Measurements from ENCODE around the gene C10orf90.

C10orf90 gene

DNA sequence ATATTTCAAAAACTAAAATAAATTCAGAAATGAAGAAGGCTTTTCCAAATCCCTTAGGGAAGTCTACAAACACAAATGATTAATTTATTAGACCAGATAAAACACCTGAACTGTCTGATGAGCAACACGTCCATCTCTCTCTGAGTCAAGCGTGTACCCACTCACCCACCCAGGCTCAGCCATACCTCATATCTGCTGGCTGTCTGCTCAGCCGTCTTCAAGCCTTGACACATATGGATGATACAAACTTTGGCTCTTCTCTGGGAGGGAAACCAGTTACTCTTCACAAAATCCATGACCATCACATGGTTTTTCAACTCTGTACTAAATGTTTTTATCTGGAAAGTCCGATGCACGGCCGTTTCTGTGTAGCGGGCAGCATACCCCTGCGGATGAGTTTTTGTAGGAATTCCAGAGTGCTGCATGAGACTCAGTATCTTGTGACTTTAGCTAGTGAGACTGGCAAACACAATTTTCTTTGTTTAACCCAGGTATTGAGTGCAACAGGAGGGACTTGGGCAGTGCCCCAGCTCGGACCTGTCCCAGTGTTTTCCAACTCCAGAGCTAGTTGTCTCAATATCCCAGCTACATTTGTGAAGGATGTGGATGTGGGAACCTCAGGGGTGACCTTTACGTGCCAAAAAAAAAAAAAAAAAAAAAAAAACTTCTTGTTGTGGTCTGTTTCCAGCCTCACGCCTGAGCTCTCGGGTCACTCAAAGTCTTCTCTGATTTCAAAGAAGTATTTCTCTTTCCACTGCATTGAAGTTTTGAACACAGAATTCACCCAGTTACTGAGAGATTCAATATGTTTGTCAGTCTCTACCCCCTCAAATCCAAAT lies at the start of gene C10orf90:
Gene C10orf90, minus strand, starts transcription at position 638 of the 839 bp plus-strand sequence. Its CDS starts 213 bp downstream, at position 425.
- Mint-ChIP-seq H3K27ac (no peak within 1 kb of the TSS), H3K4me1 (no peaks in the 10 kb centered on the region), H3K27me3 (peaks cover 0 to 4% of the 10 kb centered on the region in 2 donors), H3K9me3 (peaks cover 0 to 1% of the 10 kb centered on the region in 2 donors), H3K36me3 (no peaks in the 10 kb centered on the region), H3K4me3 (no peak within 1 kb of the TSS)
- ATAC-seq (replicated peaks), result no peak
- no peak for DNase-seq

DNA sequence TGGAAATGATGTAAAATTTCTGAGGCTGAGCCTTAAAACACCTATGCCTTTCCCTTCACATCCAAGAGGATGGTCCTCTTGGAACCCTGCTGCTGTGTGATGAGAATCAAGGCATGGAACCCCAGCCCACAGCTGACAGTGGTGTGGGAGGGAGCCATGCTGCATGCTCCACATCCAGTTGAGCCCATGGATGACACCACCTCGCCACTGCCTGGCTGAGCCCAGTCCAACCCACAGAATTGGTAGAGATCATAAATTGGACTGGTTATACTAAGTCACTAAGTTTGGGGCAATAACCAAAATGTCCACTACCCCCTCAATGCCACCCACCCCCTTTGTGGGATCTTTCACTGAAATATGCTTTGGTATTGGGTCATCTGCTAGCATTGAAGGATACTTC lies 45.9 kb upstream of the C10orf90 start:
- Mint-ChIP-seq H3K36me3 (no peaks in the 10 kb centered on the region), H3K27ac (no peak overlapping the region), H3K4me1 (peaks cover 5% of the 10 kb centered on the region in 2 donors), H3K4me3 (no peak overlapping the region), H3K27me3 (no peaks in the 10 kb centered on the region), H3K9me3 (peaks cover 2 to 6% of the 10 kb centered on the region in 2 donors)
- ATAC-seq (replicated peaks) (no peak), DNase-seq (no peak)

- Mint-ChIP-seq H3K27ac (no peak overlapping the region), H3K4me3 (no peak overlapping the region), H3K27me3 (no peaks in the 10 kb centered on the region), H3K9me3 (peaks cover 3 to 9% of the 10 kb centered on the region in 2 donors), H3K36me3 (no peaks in the 10 kb centered on the region), H3K4me1 (peaks cover 5% of the 10 kb centered on the region in 2 donors)
- DNase-seq (no peak), ATAC-seq (replicated peaks) (no peak)
Measured at GRCh38 chr10:126713594-126713993, 43.1 kb upstream of the C10orf90 start.

DNA sequence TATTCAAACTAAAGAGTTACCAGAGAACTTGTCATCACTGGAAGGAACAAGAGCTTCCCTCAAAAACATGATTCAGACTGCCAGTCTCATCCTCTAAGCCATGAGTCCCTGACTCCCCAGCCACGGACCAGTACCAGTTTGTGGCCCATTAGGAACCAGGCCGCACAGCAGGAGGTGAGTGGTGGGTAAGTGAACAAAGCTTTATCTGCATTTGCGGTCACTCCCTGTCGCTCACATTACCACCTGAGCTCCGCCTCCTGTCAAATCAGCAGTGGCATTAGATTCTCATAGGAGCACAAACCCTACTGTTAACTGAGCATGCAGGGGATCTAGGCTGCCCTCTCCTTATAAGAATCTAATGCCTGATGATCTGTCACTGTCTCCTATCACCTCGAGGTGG lies 42.2 kb upstream of the C10orf90 start:
- Mint-ChIP-seq H3K27ac (no peak overlapping the region), H3K4me3 (no peak overlapping the region), H3K36me3 (no peaks in the 10 kb centered on the region), H3K4me1 (peaks cover 5% of the 10 kb centered on the region in 2 donors), H3K27me3 (no peaks in the 10 kb centered on the region), H3K9me3 (peaks cover 3 to 6% of the 10 kb centered on the region in 2 donors)
- DNase-seq, result no peak
- no peak for ATAC-seq (replicated peaks)

- no peaks in the 10 kb centered on the region for H3K36me3 Mint-ChIP-seq
- peaks cover 3% of the 10 kb centered on the region in 2 donors for H3K9me3 Mint-ChIP-seq
- ATAC-seq (replicated peaks), result no peak
Measured at GRCh38 chr10:126705951-126706565, 35.6 kb upstream of the C10orf90 start.

GRCh38 chr10:126705131-126705530 lies 34.6 kb upstream of the C10orf90 start:
- H3K36me3 Mint-ChIP-seq, result no peaks in the 10 kb centered on the region
- DNase-seq, result no peak
- H3K4me3 Mint-ChIP-seq, result no peak overlapping the region
- H3K27me3 Mint-ChIP-seq, result no peaks in the 10 kb centered on the region
- no peaks in the 10 kb centered on the region for H3K9me3 Mint-ChIP-seq
- ATAC-seq (replicated peaks), result no peak
- H3K4me1 Mint-ChIP-seq, result no peaks in the 10 kb centered on the region
- H3K27ac Mint-ChIP-seq, result no peak overlapping the region

More at GRCh38 chr10:126705951-126706565, 35.6 kb upstream of the C10orf90 start:
- no peaks in the 10 kb centered on the region for H3K4me1 Mint-ChIP-seq
- no peaks in the 10 kb centered on the region for H3K27me3 Mint-ChIP-seq
- no peak overlapping the region for H3K4me3 Mint-ChIP-seq
- DNase-seq, result no peak
- no peak overlapping the region for H3K27ac Mint-ChIP-seq

DNA sequence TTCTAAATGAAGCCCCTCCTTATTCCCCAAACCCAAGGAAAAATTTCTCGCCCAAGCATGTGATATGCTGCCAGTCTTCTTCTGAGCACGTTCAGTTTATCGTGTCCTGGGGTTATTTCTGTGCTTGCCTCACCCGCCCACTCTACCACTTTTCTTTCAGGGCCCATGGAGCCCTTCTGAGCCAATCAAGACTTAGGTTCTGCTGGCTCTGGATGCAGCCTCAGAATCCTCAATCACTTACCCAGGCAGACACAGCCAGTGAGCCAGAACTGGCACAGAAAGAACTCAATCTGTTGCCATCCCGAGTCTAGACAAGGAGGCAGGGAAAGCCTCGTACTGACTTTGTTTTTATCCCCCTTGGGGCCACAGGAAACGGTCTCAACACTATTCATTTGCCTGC lies 34.2 kb upstream of the C10orf90 start:
- no peaks in the 10 kb centered on the region for H3K4me1 Mint-ChIP-seq
- no peaks in the 10 kb centered on the region for H3K9me3 Mint-ChIP-seq
- H3K27ac Mint-ChIP-seq, result no peak overlapping the region
- no peaks in the 10 kb centered on the region for H3K36me3 Mint-ChIP-seq
- no peak for ATAC-seq (replicated peaks)
- H3K27me3 Mint-ChIP-seq, result no peaks in the 10 kb centered on the region
- H3K4me3 Mint-ChIP-seq, result no peak overlapping the region
- DNase-seq, result no peak

- ATAC-seq (replicated peaks) (no peak), DNase-seq (no peak)
- no peaks in the 10 kb centered on the region for H3K36me3 Mint-ChIP-seq
- no peak overlapping the region for H3K27ac Mint-ChIP-seq
- H3K9me3 Mint-ChIP-seq, result no peaks in the 10 kb centered on the region
- no peak overlapping the region for H3K4me3 Mint-ChIP-seq
- H3K27me3 Mint-ChIP-seq, result no peaks in the 10 kb centered on the region
- no peaks in the 10 kb centered on the region for H3K4me1 Mint-ChIP-seq
Measured at GRCh38 chr10:126702181-126702580, 31.7 kb upstream of the C10orf90 start.

DNA sequence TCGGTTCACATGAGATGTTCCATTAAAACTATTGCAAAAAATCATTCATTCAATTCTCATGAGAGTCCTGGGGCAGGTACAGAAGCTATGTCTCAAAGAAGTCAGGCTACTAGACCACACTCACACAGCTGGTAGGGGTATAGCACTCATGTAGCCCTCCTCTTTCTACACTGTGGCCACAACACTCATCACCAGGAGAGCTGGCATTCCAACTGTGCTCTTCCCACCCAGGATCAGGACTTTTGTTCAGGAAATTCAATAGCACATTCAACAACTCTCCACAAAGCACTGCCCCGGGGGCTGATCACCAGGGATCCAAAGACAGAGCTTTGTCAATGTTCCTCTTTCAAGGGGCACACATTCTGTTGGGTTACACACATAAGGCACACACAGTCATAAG lies 31.0 kb upstream of the C10orf90 start:
- ATAC-seq (replicated peaks), result no peak
- H3K4me3 Mint-ChIP-seq, result no peak overlapping the region
- no peaks in the 10 kb centered on the region for H3K27me3 Mint-ChIP-seq
- H3K36me3 Mint-ChIP-seq, result no peaks in the 10 kb centered on the region
- DNase-seq, result no peak
- H3K9me3 Mint-ChIP-seq, result no peaks in the 10 kb centered on the region
- H3K27ac Mint-ChIP-seq, result no peak overlapping the region
- no peaks in the 10 kb centered on the region for H3K4me1 Mint-ChIP-seq

DNA sequence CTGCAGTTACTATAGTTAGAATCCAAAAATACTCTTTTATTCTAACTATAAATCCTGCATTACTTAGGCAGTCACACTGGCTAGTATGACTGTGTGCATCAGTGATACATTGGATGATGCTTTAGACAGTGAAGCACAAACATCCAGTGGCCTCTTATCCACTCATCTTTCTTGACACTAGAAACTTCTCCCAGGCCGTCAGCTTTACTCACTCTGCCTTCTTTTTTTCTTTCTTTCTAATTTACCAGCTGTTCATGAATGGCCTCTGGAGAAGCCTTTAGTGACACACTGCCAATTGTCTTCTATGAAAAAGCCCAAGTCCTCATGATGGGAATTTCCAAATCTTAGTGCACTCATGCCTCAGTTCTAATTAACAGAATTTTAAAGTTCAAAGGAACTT lies 26.2 kb upstream of the C10orf90 start:
- ATAC-seq (replicated peaks) (no peak), DNase-seq (no peak)
- Mint-ChIP-seq H3K27me3 (no peaks in the 10 kb centered on the region), H3K36me3 (no peaks in the 10 kb centered on the region), H3K9me3 (peaks cover 0 to 1% of the 10 kb centered on the region in 2 donors), H3K4me3 (no peak overlapping the region), H3K4me1 (no peaks in the 10 kb centered on the region), H3K27ac (no peak overlapping the region)

- H3K27ac Mint-ChIP-seq, result no peak overlapping the region
- no peak overlapping the region for H3K4me3 Mint-ChIP-seq
- ATAC-seq (replicated peaks) (no peak), DNase-seq (no peak)
- peaks cover 1 to 4% of the 10 kb centered on the region in 2 donors for H3K9me3 Mint-ChIP-seq
- H3K27me3 Mint-ChIP-seq, result no peaks in the 10 kb centered on the region
- no peaks in the 10 kb centered on the region for H3K36me3 Mint-ChIP-seq
- H3K4me1 Mint-ChIP-seq, result no peaks in the 10 kb centered on the region
Measured at GRCh38 chr10:126691456-126691855, 21.0 kb upstream of the C10orf90 start.

- Mint-ChIP-seq H3K4me1 (no peaks in the 10 kb centered on the region), H3K27me3 (no peaks in the 10 kb centered on the region), H3K36me3 (no peaks in the 10 kb centered on the region), H3K9me3 (peaks cover 1 to 4% of the 10 kb centered on the region in 2 donors), H3K27ac (no peak overlapping the region), H3K4me3 (no peak overlapping the region)
- no peak for ATAC-seq (replicated peaks)
- DNase-seq, result no peak
Measured at GRCh38 chr10:126690534-126690933, 20.0 kb upstream of the C10orf90 start.

GRCh38 chr10:126689461-126689994 lies 19.0 kb upstream of the C10orf90 start:
- Mint-ChIP-seq H3K27me3 (no peaks in the 10 kb centered on the region), H3K4me3 (no peak overlapping the region), H3K27ac (no peak overlapping the region), H3K9me3 (peaks cover 1 to 4% of the 10 kb centered on the region in 2 donors), H3K36me3 (no peaks in the 10 kb centered on the region), H3K4me1 (no peaks in the 10 kb centered on the region)
- DNase-seq (no peak), ATAC-seq (replicated peaks) (no peak)

GRCh38 chr10:126687121-126687606 lies 16.7 kb upstream of the C10orf90 start:
- no peaks in the 10 kb centered on the region for H3K36me3 Mint-ChIP-seq
- no peak for ATAC-seq (replicated peaks)
- no peaks in the 10 kb centered on the region for H3K27me3 Mint-ChIP-seq
- DNase-seq, result no peak
- no peaks in the 10 kb centered on the region for H3K4me1 Mint-ChIP-seq
- H3K4me3 Mint-ChIP-seq, result no peak overlapping the region
- no peak overlapping the region for H3K27ac Mint-ChIP-seq
- peaks cover 0 to 4% of the 10 kb centered on the region in 2 donors for H3K9me3 Mint-ChIP-seq

DNA sequence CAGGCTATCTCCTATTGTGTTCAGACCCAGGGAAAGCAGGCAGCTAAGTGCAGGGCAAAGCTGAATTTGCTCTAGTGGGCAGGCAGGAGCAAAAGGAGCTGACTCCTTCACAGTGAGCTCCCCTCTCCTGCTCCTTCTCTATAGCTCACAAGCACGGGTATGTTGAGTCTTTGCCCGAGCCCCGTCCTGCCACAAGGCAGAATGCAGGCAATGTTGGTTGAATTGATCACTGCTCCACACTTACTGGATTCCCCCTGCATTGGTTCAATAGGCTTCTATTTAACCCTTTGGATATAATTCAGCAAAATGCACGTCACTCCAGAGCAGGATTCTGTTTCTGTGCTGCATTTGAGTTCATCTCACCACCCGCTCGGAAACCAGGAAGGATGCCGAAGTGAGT lies 16.2 kb upstream of the C10orf90 start:
- ATAC-seq (replicated peaks), result no peak
- no peak for DNase-seq
- Mint-ChIP-seq H3K27me3 (no peaks in the 10 kb centered on the region), H3K4me3 (no peak overlapping the region), H3K9me3 (peaks cover 0 to 4% of the 10 kb centered on the region in 2 donors), H3K27ac (no peak overlapping the region), H3K36me3 (no peaks in the 10 kb centered on the region), H3K4me1 (no peaks in the 10 kb centered on the region)
